ENCODE results near the gene PAK5. TPM values are rescaled to one million over a fixed set of nuclear protein-coding genes. Genes with fewer than 3 reads are reported as not detected.
A peak's percentile ranks its signal among the peaks of the same experiment; 100 is the strongest.

Gene PAK5
- total RNA-seq, 1 experiment from 2014 or later, result not detected

DNA sequence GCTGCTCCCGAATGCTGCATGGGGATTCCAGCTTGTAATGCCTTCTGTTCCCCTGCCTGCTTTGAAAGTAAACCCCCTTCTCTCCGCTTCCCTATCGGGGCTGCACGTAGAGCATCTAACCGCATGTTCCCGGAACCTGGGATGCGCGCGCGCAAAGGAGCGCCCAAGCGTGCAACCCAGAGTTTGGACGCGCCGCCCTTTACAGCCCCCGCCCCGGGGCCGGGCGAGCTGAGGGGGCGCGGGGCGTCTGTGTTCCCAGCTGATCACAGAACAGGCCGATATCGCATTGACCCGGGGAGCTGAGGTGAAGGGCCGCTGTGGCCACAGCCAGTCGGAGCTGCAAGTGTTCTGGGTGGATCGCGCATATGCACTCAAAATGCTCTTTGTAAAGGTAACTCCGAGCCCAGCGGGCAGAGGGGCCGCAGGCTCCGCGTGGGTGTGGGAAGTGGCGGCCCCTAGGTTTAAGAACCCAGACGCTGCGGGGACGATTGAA, 323.1 kb downstream of the PAK5 start:
- in situ Hi-C loops (cut with HindIII; ENCODE audit: low pct_unique_long_range_greater_than_20kb, low sequenced_read_pairs), result no loop called here
- no peaks in the 10 kb centered on the region; the same call in 1 of the 2 replicates for H3K36me3 ChIP-seq (ENCODE audit: control insufficient read depth, insufficient read depth, low read length)
- no peak for DNase-seq (ENCODE audit: low read depth, low spot score)
- peak overlapping the region in 1 of 2 experiments; percentile 5; a peak in 1 of 4 replicates for H3K4me3 ChIP-seq (ENCODE audit: low read depth in 2 of 2, low read length in 2 of 2)
- H3K4me1 ChIP-seq (ENCODE audit: control insufficient read depth, insufficient read depth, low read length), result peaks cover 5% of the 10 kb centered on the region; the same call in 1 of the 2 replicates
- H3K9me3 ChIP-seq (ENCODE audit: control insufficient read depth, insufficient read depth, low read depth, low read length), result no peaks in the 10 kb centered on the region
- H3K27me3 ChIP-seq (ENCODE audit: control insufficient read depth, insufficient read depth, low read length), result peaks cover 32% of the 10 kb centered on the region
- intact Hi-C loops (cut with micrococcal nuclease; ENCODE audit: unreplicated experiment), result no loop called here
- no peak overlapping the region for H3K27ac ChIP-seq (ENCODE audit: low read length)
- ChIA-PET CTCF (no interaction called here), POLR2A (no interaction called here)
- BruUV-seq (replicated peaks), result no TSS peak
- TF ChIP-seq, protein P1, sequence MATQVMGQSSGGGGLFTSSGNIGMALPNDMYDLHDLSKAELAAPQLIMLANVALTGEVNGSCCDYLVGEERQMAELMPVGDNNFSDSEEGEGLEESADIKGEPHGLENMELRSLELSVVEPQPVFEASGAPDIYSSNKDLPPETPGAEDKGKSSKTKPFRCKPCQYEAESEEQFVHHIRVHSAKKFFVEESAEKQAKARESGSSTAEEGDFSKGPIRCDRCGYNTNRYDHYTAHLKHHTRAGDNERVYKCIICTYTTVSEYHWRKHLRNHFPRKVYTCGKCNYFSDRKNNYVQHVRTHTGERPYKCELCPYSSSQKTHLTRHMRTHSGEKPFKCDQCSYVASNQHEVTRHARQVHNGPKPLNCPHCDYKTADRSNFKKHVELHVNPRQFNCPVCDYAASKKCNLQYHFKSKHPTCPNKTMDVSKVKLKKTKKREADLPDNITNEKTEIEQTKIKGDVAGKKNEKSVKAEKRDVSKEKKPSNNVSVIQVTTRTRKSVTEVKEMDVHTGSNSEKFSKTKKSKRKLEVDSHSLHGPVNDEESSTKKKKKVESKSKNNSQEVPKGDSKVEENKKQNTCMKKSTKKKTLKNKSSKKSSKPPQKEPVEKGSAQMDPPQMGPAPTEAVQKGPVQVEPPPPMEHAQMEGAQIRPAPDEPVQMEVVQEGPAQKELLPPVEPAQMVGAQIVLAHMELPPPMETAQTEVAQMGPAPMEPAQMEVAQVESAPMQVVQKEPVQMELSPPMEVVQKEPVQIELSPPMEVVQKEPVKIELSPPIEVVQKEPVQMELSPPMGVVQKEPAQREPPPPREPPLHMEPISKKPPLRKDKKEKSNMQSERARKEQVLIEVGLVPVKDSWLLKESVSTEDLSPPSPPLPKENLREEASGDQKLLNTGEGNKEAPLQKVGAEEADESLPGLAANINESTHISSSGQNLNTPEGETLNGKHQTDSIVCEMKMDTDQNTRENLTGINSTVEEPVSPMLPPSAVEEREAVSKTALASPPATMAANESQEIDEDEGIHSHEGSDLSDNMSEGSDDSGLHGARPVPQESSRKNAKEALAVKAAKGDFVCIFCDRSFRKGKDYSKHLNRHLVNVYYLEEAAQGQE (IDR thresholded peaks at IDR 0.05; ENCODE audit: insufficient read depth in 1 of 2, low read depth in 2 of 2, low read length in 1 of 2), result no peak
- TF ChIP-seq, protein P2, sequence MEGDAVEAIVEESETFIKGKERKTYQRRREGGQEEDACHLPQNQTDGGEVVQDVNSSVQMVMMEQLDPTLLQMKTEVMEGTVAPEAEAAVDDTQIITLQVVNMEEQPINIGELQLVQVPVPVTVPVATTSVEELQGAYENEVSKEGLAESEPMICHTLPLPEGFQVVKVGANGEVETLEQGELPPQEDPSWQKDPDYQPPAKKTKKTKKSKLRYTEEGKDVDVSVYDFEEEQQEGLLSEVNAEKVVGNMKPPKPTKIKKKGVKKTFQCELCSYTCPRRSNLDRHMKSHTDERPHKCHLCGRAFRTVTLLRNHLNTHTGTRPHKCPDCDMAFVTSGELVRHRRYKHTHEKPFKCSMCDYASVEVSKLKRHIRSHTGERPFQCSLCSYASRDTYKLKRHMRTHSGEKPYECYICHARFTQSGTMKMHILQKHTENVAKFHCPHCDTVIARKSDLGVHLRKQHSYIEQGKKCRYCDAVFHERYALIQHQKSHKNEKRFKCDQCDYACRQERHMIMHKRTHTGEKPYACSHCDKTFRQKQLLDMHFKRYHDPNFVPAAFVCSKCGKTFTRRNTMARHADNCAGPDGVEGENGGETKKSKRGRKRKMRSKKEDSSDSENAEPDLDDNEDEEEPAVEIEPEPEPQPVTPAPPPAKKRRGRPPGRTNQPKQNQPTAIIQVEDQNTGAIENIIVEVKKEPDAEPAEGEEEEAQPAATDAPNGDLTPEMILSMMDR (IDR thresholded peaks at IDR 0.05), result no peak
- TF ChIP-seq TCF7L2 (IDR thresholded peaks at IDR 0.05; ENCODE audit: low read depth, low read length) (no peak), POLR2AphosphoS5 (IDR thresholded peaks at IDR 0.05; ENCODE audit: low read depth, low read length) (no peak), SIN3A (IDR thresholded peaks at IDR 0.05; ENCODE audit: borderline replicate concordance, insufficient read depth, low read depth, low read length) (no peak)
- no peak for ATAC-seq

DNA sequence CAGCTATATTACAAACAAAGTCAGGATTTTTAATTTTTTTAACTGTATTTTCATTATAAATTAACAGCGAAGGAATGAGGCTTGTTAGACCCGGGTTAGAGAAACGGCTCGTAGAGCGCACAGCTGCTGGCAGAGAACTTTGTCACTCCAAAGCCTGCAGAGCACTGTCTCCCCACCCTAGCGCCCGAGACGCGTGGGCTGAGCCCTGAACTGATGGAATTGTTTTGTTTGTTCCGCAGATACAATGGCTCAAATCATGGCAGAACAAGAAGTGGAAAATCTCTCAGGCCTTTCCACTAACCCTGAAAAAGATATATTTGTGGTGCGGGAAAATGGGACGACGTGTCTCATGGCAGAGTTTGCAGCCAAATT, 323.7 kb downstream of the PAK5 start:
- H3K4me1 ChIP-seq (ENCODE audit: control insufficient read depth, insufficient read depth, low read length), result peaks cover 5% of the 10 kb centered on the region; the same call in 1 of the 2 replicates
- no peaks in the 10 kb centered on the region for H3K9me3 ChIP-seq (ENCODE audit: control insufficient read depth, insufficient read depth, low read depth, low read length)
- no TSS peak for BruUV-seq (replicated peaks)
- intact Hi-C loops (cut with micrococcal nuclease; ENCODE audit: unreplicated experiment), result no loop called here
- ChIA-PET CTCF (no interaction called here), POLR2A (no interaction called here)
- H3K36me3 ChIP-seq (ENCODE audit: control insufficient read depth, insufficient read depth, low read length), result no peaks in the 10 kb centered on the region; the same call in 1 of the 2 replicates
- H3K27me3 ChIP-seq (ENCODE audit: control insufficient read depth, insufficient read depth, low read length), result peaks cover 32% of the 10 kb centered on the region
- in situ Hi-C loops (cut with HindIII; ENCODE audit: low pct_unique_long_range_greater_than_20kb, low sequenced_read_pairs), result no loop called here
- TF ChIP-seq, protein P2 (IDR thresholded peaks at IDR 0.05), result no peak
- TF ChIP-seq, protein P1 (IDR thresholded peaks at IDR 0.05; ENCODE audit: insufficient read depth in 1 of 2, low read depth in 2 of 2, low read length in 1 of 2), result no peak
- TF ChIP-seq POLR2AphosphoS5 (IDR thresholded peaks at IDR 0.05; ENCODE audit: low read depth, low read length) (no peak), TCF7L2 (IDR thresholded peaks at IDR 0.05; ENCODE audit: low read depth, low read length) (no peak), SIN3A (IDR thresholded peaks at IDR 0.05; ENCODE audit: borderline replicate concordance, insufficient read depth, low read depth, low read length) (no peak)
- DNase-seq (ENCODE audit: low read depth, low spot score) (no peak), ATAC-seq (no peak)
- H3K4me3 ChIP-seq (ENCODE audit: low read depth in 2 of 2, low read length in 2 of 2), result peak overlapping the region in 1 of 2 experiments; percentile 12; a peak in 1 of 4 replicates
- H3K27ac ChIP-seq (ENCODE audit: low read length), result no peak overlapping the region

Measured in Panc1 (cell line).